HG02840 (cell line): ENCODE data around the gene PIK3CD.

Source experiments
- ATAC-seq: cut with Tn5 transposase; IDR thresholded peaks from one replicate; pipeline ENCODE4 v1.9.1; 2021; ENCODE audit warnings: mild to moderate bottlenecking, moderate library complexity, moderate number of reproducible peaks; ENCODE audit not compliant: unreplicated experiment, low FRiP score

Gene PIK3CD

DNA sequence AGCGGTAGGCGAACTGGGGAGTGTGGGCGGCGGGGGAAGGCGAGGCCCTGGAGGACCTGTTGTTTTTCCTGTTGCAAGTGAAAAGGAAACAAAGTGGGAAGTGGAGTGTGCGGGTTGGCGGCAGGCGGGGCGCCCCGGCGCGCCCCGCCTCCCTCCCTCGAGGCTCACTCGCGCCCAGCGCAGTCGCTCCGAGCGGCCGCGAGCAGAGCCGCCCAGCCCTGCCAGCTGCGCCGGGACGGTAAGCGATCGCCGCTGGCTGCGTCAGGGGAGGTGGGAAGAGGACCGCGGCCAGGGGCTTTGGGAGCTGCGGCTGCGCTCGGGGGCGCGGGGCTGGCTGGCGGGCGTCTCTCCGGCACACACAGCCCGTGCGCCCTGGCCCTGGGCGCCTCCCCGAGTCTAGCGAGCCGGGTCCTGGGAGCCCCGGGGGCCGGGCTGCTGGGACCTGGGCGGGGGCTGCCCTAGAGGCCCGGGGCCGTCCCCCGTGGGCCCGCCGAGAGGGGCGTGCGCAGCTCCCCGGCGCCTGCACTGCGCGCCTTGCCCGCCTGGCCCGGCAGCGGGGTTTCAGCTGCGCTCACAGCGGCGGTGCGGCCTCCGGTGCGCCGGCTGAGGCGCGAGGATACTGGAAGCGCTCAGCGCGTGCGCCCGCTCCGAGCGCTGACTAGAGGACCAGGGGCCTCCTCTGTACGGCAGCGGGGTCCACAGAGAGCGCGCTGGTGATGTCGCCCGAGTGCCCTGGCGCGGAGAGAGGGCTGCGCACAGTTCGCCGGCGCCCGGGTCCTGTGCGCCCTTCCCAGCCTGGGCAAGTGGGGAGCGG lies at the start of gene PIK3CD:
Gene PIK3CD (plus strand): TSS at position 167 of the 814 bp plus-strand sequence. CDS start 58,725 bp downstream, outside the sequence.
- no peak for ATAC-seq

DNA sequence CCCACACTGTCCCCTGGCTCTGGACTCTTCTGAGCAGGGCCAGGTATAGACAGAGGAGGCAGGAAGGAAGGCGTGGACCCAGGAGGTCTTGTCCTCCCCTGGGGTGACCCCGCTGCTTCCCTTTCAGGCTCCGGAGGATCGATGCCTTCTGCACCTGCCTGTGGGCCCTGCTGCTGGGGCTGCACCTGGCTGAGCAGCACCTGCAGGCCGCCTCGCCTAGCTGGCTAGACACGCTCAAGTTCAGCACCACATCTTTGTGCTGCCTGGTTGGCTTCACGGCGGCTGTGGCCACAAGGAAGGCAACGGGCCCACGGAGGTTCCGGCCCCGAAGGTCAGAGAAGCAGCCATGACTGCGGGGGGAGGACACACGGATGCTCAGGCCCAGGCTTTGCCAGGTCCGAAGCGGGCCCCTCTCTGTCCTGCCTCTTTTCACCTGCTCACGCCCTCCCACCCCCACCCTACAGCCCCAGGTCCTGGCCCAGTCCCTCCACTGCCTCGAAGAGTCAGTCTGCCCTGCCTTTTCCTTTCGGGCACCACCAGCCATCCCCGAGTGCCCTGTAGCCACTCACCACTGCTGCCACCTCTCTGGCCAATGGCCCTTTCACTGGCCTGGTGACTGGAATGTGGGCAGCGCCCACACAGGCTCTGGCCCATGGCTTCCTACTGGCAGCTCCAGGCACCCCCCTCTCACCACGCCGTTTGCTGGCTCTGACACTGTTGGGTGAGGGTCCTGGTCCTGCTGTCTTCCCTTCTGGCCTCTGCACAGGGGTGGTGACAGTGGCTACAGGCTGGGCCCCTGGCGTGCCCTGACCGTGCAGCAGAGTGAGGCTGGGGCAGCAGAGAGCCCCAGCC lies 49.4 kb upstream of the PIK3CD start:
- no peak for ATAC-seq

DNA sequence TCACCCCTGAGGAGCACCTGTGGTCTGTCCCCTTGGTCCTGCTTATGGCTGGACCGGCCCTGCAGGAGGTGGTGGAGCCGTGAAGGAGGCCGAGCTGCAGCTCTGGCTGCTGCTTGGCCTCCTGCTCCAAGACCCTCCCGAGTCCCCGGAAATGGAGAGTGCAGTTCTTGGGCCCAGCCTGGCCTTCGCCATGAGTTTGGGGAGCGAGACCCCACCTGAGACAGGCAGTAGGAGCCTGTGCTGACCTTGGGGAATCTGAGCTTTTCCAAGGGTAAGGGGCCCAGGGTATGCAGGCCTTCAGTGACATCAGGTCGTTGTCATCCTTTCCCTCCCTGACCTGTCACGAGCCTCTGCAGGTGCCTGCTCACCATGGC lies 48.8 kb upstream of the PIK3CD start:
- no peak for ATAC-seq

DNA sequence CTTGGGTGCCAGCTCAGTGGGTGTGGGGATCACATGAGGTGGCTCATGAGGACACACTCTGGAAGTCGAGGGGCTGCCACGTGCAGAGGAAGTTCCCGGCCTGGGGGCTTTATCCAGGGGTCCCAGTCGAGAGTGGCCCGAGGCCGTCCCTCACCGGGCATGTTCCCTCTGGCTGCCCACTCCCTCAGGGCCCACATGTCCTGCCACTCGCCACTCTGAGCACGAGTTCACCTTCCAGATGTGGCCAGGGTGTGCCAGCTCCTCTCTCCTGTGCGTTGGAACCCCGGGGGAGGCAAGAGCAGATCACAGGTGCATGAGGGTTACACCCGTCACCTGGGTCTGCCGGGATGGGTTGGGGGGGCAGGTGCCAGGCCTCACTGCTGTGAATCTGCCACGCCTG lies 48.2 kb upstream of the PIK3CD start:
- ATAC-seq = no peak

DNA sequence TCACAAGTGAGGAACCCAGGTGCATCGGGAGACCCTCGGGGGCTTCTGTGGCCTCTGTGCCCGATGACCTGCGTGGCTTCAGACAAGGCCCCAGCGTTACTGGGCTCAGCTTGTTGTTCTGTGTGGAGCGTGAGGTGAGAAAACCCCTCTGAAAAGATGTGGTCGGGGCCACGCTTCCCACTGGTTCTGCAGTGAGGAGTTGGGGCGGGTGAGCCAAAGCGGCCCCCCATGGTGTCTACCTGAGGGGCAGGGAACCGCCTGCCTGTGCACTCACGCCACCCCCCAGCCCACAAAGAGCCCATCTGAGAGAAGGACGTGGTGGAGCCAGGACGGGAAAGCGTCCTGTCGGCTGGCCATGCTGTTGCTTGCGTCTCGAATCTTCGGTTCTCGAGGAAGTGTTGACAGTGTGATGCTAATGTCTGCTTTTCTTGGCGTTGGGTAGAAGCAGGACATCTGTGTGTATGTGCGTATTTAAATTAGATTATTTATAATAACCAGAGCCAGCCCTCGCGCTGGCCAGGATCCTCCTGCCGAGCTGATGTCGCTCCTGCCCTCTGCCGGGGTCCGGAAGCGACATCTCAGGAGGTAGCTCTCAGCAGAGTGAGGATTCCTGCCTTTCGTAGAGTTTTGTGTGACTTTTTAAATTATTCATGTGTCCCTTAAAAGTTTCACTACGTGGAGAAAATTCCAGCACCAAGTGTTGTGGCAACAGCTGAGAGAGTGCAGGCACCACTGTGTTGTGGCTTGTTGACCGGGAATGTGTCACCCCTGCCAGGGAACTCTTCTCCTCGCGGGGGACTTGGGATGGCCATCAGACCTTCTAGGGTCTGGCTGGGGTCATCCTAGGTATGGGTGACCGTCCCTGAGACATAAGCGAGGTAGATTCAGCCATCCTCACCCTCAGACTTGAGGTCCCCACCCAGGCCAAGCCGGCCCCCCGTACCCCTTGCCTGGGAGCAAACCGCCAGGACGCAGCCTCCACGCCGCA lies 47.5 kb upstream of the PIK3CD start:
- ATAC-seq = no peak

DNA sequence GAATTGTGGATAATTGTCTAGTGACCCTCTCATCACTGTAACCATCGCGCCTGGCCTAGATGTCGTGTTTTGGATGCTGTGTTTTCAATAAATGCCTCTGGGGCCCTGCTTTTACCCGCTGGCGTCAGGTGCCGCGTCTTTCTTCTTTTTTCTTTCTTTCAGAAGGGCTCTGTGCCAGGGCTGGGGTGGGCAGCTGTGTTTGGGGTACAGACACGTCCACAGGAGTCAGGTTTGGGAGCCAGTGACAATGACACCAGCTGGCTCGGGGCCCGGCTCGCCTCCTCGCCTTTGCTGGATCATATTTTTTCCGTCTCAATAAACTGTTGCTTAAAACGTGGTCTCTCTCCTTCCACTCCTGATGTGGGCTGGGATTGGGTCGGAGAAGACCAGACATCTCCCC lies 46.7 kb upstream of the PIK3CD start:
- no peak for ATAC-seq

DNA sequence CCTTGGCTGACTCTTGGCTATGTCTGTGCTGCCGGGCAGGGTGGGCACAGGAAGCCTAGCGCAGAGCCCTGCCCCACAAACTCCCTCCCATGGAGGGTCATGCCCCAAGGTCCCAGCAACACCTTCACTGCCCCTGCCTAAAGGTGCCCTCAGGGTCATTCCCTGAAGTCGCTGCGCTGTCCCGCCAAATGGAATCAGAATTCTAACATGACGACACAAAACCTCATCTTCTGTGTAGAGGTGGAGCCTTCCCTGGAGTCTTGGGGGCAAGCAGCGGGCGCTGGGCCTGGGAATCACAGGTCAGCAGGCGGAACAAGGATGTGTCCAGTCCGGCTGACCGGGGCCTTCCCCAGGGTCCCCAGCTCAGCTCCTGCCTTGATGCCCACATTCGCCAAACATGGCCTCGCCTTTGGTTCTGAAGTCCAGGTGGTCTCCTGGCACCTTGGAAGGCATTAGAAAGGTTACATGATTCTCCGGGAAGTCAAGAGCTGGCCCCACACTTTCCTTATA lies 45.5 kb upstream of the PIK3CD start:
- no peak for ATAC-seq

DNA sequence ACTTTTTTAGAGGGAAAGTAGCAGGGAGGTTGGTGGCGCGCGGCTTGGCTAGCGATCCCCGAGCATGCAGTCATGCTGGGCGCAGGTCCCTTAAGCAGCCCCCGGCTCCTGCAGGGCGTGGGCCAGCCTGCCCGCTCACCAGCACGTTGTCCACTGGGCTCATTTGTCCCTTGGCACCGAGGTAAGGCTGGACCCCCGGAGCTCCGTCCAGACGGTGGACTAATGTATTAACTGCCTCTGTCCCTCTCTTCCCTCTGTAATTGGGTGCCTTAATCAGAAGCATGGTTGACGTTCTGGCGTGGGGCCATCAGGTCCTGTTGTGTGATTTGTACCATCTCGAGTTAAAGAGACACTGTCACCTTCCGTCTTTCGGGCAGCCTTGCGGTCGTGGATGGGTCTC lies 45.1 kb upstream of the PIK3CD start:
- ATAC-seq = no peak

DNA sequence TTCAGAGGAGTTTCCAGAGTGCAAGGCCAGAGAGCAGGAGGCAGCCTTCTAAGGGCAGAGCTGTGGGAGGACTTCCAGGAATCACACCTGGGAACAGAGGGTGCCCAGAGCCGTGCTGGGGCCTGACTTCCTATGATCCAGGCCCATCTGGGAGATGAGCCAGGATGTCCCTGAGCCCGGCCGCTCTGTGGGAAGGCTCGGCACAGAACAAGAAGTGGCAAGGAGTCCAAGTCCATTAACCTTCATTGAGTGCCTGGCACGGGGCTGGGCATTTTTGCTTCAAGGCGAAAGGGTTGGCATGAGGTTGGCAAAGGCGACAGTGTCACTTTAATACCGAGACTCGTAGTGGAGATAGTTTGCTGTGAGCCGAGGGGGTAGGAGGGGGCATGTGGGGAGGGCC lies 44.6 kb upstream of the PIK3CD start:
- no peak for ATAC-seq

DNA sequence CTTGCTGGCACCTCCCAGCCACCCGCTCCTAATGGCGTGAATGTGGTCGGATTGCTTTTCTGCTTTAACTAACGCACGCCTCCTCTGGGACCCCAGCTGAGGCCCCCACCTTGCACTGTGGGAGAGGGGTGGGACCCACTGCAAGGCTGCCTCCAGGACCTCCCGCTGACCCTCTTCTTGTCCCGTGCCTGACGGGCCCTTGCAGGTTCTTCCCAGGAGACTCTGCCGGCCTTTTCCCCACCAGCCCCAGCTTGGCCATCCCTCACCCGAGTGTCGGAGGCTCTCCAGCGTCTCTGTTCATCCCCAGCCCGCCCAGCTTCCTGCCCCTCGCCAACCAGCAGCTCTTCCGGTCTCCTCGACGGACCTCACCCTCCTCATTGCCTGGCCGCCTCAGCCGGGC lies 44.2 kb upstream of the PIK3CD start:
- no peak for ATAC-seq

DNA sequence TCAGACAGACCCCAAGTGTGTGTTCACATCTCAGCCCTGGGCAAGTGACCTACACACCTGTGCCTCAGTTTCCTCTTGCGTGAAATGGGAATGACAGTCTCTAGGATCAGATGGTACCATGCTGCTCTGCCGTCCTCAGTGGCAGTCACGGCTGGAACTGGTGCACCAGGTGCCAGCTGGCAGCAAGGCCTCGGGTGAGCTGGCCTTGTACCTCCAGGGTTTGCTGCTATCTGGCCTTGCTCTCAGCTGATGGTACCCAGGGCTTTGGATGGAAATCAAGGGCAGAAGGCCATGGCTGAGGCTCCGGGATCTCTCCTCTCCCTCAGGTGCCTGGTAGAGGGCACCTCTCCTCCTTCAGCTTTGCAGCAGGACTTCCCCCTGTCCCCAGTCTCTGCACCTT lies 41.5 kb upstream of the PIK3CD start:
- ATAC-seq = no peak

DNA sequence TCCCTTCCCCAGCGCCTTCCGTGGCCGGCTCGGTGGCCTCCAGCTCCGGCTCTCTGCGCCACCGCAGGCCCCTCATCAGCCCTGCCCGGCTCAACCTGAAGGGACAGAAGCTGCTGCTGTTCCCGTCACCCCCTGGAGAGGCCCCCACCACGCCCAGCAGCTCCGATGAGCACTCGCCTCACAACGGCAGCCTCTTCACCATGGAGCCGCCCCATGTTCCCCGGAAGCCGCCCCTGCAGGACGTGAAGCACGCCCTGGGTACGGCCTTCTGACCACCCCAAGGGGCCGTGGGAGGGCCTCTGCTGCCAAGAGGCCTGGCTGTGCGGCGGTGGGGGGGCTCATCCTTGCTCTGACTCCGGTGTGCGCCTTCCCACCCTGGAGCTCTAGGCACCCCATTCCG lies 41.0 kb upstream of the PIK3CD start:
- no peak for ATAC-seq

DNA sequence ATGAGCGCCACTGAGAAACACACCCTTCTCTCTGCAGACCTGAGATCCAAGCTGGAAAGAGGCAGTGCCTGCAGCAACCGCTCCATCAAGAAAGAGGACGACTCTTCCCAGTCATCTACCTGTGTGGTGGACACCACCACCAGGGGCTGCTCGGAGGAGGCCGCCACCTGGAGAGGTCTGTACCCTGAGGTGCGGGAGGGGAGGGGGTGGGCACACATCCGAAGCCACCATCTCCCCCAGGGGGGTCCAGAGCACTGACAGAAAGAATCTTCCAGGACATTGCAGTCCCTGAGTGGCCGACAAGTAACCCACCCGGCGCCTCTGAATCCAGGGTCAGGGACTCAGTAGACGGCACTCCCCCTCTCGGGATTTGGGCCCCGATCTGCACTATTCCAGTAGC lies 39.8 kb upstream of the PIK3CD start:
- ATAC-seq = no peak

DNA sequence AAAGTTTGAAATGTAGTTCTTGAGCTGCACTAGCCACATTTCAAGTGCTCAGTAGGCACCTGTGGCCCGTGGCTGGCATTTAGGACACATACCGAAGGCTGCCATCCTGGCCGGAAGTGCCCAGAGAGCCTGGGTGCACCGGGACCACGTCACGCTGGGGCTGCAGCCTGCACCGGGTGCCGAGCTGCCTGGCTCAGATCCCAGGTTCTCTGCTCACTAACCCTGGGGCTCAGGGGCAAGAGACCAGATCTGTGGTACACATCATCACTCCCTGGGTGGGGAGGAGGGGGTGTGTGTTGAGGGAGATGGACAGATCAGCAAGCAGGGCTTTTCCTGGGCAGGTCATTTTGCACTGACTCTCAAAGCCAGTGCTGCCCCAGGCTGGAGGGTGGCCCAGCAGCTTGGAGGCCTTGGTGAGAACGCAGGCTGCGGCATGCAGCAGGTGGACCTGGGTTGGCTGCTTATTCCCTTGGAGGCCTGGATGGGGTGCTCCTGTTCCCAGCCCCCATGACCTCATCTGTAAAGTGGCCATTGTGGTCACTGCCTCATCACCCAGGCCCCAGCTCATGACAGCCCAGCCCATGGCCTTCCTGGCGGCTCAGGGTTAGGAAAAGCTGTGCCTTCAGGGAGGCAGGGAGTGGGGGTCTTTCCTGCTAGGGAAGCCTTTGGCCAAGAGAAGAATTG lies 39.2 kb upstream of the PIK3CD start:
- no peak for ATAC-seq

DNA sequence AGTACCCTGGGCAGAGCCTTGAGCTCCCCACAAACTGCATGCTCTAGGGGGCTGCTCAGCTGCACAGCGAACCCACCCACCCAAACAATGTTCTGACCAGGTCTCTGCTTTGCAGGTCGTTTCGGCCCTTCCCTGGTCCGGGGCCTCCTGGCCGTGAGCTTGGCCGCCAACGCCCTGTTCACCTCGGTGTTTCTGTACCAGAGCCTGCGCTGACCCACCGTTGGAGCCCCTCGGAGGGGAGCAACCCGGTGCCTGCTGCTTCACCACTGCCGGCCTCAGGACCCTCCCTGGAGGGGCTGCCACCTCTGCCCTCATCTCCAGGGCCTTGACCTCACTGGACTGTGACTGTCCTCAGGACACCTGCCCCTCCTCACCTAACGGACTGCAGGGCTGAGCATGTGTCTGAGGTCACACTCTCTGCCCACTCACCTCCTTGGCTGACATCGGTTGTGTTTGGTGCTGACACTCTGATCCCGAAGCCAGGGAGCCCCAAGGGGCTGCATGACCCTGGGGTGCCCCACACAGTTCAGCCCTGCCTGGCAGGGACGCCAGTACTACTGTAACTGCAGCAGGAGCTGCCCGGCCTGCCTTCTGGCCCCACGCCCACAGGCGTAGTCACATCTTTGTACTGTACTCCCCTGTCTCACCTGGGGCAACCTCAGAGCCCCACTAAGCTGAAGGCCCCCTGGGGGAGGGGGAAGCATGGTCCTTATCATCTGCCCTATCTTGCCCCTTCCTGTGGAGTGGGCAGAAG lies 38.5 kb upstream of the PIK3CD start:
- ATAC-seq = no peak

DNA sequence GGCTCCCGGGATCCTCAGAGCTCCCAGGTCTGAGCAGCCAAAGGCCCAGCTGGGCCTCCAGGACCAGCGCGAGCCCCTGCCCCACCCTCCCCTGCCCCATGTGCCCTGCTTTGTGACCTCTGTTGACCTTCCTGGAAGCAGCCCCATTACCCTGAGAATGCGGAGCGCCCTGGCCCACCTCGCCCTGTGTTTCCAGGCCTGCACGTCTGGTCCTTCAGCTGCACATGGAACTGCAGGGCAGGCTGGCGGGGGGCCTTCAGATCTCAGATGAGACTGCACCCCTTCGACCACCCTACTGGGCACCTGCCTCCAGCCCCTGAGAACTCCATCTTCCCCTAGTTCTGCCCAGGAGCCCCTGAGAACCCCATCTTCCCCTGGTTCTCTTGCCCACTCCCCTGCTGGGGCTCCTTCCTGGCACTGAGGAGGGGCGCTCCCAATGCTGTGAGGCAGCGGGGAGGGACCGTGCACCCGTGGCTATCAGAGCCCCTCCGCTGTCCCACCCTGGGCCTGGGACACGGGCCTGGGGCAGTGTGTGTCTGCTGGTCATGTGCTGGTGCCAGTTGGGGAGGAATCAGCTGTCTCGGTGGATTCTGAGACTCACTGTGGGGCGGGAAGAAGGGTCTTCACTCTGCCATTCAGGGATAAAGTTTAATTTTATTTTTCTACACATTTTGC lies 37.8 kb upstream of the PIK3CD start:
- ATAC-seq = no peak

DNA sequence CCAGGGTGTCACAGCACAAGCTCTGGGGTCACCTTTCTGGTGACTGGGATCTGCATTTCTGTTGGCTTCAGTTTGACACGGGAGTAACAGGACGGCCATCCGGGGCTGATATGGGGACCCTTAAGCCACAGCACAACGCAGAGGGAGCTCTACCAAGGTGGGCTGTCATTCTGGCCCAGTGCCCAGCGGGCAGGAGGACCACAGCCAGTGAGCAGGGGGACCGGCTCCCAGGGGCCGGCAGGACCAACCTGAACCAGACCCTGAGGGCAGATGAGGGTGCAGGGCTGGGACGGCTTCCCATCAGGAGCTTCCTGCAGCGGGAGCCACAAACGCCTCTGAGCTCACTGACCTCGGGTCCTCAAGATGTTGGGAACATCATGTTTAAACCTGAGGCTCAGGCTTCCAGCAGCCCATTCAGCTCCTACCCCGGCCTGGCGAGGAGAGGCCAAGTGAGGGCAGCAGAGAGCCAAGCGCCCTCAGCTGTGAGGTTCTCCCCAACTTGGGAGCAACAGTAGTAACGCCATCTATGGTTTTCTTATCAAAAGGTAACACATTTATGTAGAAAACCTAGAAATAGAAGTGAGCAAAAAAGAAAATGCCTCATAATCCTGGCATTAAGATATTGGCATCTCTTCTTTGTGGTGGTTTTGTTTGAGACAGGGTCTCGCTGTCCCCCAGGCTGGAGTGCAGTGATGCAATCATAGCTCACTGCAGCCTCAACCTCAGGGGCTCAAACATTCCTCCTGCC lies 36.0 kb upstream of the PIK3CD start:
- ATAC-seq = no peak
